Mucosa of descending colon (tissue), 3 donors: ENCODE data around the gene GNA14. TPM values are rescaled to one million over a fixed set of nuclear protein-coding genes. Genes with fewer than 3 reads are reported as not detected.
A peak's percentile ranks its signal among the peaks of the same experiment; 100 is the strongest.

Experiments used
- ATAC-seq: fragments of 200-7000 bp; cut with Tn5 transposase; one replicate; pipeline ENCODE4 v1.9.1; 2020; ENCODE audit warnings: mild to moderate bottlenecking, moderate library complexity
- DNase-seq, 3 donors: peaks; one replicate each; pipeline ENCODE4 v3.0.0-alpha.2; 2020
- H3K36me3 ChIP-seq: fragments of 200-600 bp; one replicate; pipeline ENCODE4 v1.8.0; 2021; ENCODE audit warnings: low read depth, mild to moderate bottlenecking
- H3K4me1 ChIP-seq: fragments of 200-600 bp; one replicate; pipeline ENCODE4 v1.8.0; 2021; ENCODE audit warnings: low read depth, mild to moderate bottlenecking
- H3K4me3 ChIP-seq: fragments of 200-600 bp; one replicate; pipeline ENCODE4 v1.8.0; 2021; ENCODE audit warnings: mild to moderate bottlenecking
- H3K9me3 ChIP-seq: fragments of 200-600 bp; one replicate; pipeline ENCODE4 v1.8.0; 2021; ENCODE audit warnings: mild to moderate bottlenecking
- intact Hi-C, 2 donors: fragments of 100-400 bp; cut with DNase I in 1 of 2; cut with micrococcal nuclease in 1 of 2; formaldehyde crosslinking; loops; one replicate each; pipeline versions ENCODE4 v1.11.0 to v1.11.1; 2022; cut with DNase I, micrococcal nuclease
- total RNA-seq, 3 donors: library from RNA; stranded (reverse); fragmentation: NEBNext Ultra II Directional in 2 of 3; extraction: Animal tissue kit (Norgen Biotek cat#: 25700) in 2 of 3; gene quantifications; one replicate each; pipeline versions ENCODE4 v1.2.1 to v1.2.4, GENCODE V29; 2021 to 2023
- TF ChIP-seq, protein P1 (sequence below): fragments of 200-600 bp; IDR thresholded peaks from one replicate; pipeline ENCODE4 v1.8.0; 2022; ENCODE audit warnings: antibody characterized with exemption, mild to moderate bottlenecking
- donor health status: DM: no; HTN: no; CAD: no; lungs with moderate emphysema.
- donor health status: DM: no; HTN: no; CAD: no.
- donor health status: DM: no; HTN: yes; CAD: no.

The GNA14 gene
- total RNA-seq, 3 donors from 2014 or later = 7.0 to 14.6 (median 7.4) TPM

- DNase-seq (no peak), ATAC-seq (no peak)
- Histone ChIP-seq H3K4me3 (no peak overlapping the region), H3K36me3 (no peaks in the 10 kb centered on the region), H3K4me1 (peaks cover 4% of the 10 kb centered on the region), H3K9me3 (no peaks in the 10 kb centered on the region)
- intact Hi-C loops = no loop called here
- TF ChIP-seq, protein P1, sequence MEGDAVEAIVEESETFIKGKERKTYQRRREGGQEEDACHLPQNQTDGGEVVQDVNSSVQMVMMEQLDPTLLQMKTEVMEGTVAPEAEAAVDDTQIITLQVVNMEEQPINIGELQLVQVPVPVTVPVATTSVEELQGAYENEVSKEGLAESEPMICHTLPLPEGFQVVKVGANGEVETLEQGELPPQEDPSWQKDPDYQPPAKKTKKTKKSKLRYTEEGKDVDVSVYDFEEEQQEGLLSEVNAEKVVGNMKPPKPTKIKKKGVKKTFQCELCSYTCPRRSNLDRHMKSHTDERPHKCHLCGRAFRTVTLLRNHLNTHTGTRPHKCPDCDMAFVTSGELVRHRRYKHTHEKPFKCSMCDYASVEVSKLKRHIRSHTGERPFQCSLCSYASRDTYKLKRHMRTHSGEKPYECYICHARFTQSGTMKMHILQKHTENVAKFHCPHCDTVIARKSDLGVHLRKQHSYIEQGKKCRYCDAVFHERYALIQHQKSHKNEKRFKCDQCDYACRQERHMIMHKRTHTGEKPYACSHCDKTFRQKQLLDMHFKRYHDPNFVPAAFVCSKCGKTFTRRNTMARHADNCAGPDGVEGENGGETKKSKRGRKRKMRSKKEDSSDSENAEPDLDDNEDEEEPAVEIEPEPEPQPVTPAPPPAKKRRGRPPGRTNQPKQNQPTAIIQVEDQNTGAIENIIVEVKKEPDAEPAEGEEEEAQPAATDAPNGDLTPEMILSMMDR = no peak
Observed at GRCh38 chr9:77601476-77602099, 46.5 kb downstream of the GNA14 start.

DNA sequence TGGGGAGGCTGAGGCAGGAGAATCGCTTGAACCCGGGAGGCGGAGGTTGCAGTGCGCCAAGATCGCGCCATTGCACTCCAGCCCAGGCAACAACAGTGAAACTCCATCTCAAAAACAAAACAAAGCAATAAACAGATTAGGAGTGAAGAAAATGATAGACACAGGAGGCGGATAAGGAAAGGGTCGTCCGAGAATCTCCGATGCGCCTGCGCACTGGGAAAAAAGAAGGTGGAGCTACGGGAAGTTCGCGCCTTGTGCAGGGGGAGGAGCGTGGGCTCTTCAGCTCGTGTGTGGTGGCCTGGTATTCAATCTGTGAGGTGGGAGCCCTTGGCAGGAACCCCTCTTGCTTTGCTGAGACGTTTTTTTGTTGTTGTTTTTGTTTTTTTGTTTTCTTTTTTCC, 47.3 kb downstream of the GNA14 start:
- Histone ChIP-seq H3K9me3 (no peaks in the 10 kb centered on the region), H3K36me3 (no peaks in the 10 kb centered on the region), H3K4me3 (no peak overlapping the region), H3K4me1 (peaks cover 4% of the 10 kb centered on the region)
- DNase-seq = no peak
- no peak for ATAC-seq
- TF ChIP-seq, protein P1 = no peak
- intact Hi-C loops = no loop called here

- intact Hi-C loops = no loop called here
- Histone ChIP-seq H3K4me3 (no peak overlapping the region), H3K36me3 (no peaks in the 10 kb centered on the region), H3K4me1 (peaks cover 4% of the 10 kb centered on the region), H3K9me3 (no peaks in the 10 kb centered on the region)
- TF ChIP-seq, protein P1 = no peak
- no peak for ATAC-seq
- DNase-seq = no peak
Observed at GRCh38 chr9:77599492-77599891, 48.6 kb downstream of the GNA14 start.

DNA sequence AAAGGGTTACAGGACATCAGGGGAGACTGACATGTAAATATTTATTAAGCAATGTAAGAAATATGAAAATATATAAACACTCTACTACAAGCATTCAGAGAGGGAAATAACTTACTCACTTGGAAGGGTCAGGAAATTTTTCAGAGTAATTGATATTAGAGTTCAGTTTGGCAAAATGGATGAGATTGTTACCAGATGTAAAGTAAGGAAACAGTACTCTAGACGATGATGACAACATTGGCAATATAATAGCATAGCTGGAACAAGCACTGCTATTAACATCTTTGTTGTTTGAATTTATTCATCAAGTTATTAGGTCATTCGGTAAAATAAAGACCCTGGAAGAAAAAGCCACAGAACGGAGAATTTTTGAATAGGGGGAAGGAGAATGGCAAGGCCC, 49.1 kb downstream of the GNA14 start:
- no peaks in the 10 kb centered on the region for H3K9me3 ChIP-seq
- DNase-seq (no peak), ATAC-seq (no peak)
- peaks cover 4% of the 10 kb centered on the region for H3K4me1 ChIP-seq
- intact Hi-C loops = no loop called here
- H3K4me3 ChIP-seq = no peak overlapping the region
- TF ChIP-seq, protein P1 = no peak
- no peaks in the 10 kb centered on the region for H3K36me3 ChIP-seq

GRCh38 chr9:77598524-77598923, 49.6 kb downstream of the GNA14 start:
- no peaks in the 10 kb centered on the region for H3K9me3 ChIP-seq
- TF ChIP-seq, protein P1 = no peak
- peak in 1 of 3 donors; percentile 48 for DNase-seq
- peaks cover 4% of the 10 kb centered on the region for H3K4me1 ChIP-seq
- no peak overlapping the region for H3K4me3 ChIP-seq
- intact Hi-C loops = no loop called here
- no peaks in the 10 kb centered on the region for H3K36me3 ChIP-seq
- ATAC-seq = peak; percentile 38

- H3K4me1 ChIP-seq = peaks cover 4% of the 10 kb centered on the region
- no peak overlapping the region for H3K4me3 ChIP-seq
Observed at GRCh38 chr9:77597057-77597456, 51.1 kb downstream of the GNA14 start.

More at GRCh38 chr9:77597057-77597456, 51.1 kb downstream of the GNA14 start:
- Histone ChIP-seq H3K36me3 (no peaks in the 10 kb centered on the region), H3K9me3 (no peaks in the 10 kb centered on the region)
- DNase-seq = no peak
- ATAC-seq = no peak
- TF ChIP-seq, protein P1 = no peak
- intact Hi-C loops = no loop called here
